VCaP (cell line): ENCODE measurements around the gene CPNE5.

Experiments used
- H3K27ac ChIP-seq: fragments of 450-650 bp; 2 replicates; pipeline ENCODE4 v1.5.1; 2017
- TF ChIP-seq, protein P1 (sequence below): fragments of 450-650 bp; conservative IDR thresholded peaks from 2 replicates; pipeline ENCODE4 v1.5.1; 2017; ENCODE audit warnings: mild to moderate bottlenecking, moderate library complexity

Gene CPNE5

DNA sequence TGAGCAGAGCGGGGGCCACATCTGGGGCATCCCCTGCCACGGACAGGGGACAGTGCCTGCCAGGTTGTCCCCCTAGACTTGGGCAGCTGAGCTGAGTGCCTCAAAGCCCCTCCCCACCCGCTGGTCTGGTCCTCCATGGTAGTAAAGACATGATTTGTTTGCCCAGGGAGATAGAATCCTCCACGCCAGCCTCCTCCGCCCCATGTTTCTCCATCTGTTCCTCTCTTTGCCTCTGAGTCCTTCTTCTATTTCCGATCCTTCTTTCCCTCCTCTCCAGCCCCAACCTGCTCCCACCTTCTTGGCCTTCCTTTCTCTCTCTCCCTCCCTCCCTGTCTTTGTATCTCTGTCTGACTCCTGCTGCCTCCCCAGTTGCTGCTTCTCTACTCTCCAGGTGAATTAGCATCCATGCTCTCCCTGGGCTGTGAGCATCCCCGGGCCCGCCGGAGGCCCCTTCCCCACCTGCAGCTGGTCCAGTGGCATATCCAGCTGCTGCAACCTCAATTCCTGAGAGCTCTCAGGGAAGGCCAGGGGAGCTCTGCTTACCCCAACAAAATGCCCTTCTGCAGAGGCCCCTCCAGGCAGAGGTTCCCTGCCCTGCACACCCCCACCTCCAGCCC is 45.8 kb downstream of the CPNE5 start:
- no peak overlapping the region for H3K27ac ChIP-seq
- TF ChIP-seq, protein P1, sequence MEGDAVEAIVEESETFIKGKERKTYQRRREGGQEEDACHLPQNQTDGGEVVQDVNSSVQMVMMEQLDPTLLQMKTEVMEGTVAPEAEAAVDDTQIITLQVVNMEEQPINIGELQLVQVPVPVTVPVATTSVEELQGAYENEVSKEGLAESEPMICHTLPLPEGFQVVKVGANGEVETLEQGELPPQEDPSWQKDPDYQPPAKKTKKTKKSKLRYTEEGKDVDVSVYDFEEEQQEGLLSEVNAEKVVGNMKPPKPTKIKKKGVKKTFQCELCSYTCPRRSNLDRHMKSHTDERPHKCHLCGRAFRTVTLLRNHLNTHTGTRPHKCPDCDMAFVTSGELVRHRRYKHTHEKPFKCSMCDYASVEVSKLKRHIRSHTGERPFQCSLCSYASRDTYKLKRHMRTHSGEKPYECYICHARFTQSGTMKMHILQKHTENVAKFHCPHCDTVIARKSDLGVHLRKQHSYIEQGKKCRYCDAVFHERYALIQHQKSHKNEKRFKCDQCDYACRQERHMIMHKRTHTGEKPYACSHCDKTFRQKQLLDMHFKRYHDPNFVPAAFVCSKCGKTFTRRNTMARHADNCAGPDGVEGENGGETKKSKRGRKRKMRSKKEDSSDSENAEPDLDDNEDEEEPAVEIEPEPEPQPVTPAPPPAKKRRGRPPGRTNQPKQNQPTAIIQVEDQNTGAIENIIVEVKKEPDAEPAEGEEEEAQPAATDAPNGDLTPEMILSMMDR: no peak

DNA sequence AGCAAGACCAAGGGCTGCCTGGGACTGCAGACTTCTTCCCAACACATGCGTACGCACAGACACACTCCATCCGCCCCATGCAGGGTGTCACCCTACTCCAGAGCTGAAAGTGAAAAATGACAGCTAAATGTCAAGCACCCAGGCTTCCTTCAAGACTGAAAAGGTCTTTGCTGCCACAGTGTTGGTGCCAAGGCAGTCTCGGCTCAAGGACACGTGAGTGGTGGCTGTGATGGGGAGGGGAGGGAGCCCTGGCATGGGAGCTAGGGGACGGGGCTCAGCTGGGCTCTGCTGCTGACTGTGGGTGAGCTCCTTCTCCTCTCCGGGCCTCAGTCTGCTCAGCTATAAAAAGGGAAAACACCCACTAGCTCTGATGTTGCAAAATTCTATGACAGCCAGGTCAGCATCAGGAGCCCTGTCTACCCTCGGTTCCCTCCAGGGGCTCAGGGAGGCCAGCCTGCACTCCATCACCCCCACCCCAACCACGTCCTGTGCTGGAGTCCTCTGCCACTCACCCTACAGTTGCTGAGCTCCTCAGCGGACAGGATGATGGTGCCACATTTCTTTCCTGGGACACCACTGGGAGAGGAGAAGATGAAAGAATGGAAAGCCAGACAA is 47.6 kb downstream of the CPNE5 start:
- H3K27ac ChIP-seq: no peak overlapping the region
- TF ChIP-seq, protein P1: no peak

DNA sequence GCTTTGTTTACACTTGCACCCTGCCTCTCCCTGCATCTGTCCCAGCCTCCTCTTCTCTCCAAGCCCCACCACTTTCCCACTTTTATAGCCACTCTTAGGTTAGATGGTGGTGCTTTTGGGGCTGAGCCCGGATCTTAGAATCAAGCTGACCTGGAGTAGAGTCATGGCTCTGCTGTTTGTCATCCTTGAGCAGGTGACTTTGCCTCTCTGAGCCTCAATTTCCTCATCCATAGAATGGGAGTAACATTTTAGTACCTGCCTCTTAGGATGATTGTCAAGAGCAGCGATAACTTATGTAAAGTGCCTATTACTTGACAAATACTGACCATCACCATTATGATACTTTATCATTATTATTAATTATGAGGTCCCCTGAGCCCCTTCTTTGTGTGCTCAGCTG is 48.2 kb downstream of the CPNE5 start:
- TF ChIP-seq, protein P1: no peak
- no peak overlapping the region for H3K27ac ChIP-seq

DNA sequence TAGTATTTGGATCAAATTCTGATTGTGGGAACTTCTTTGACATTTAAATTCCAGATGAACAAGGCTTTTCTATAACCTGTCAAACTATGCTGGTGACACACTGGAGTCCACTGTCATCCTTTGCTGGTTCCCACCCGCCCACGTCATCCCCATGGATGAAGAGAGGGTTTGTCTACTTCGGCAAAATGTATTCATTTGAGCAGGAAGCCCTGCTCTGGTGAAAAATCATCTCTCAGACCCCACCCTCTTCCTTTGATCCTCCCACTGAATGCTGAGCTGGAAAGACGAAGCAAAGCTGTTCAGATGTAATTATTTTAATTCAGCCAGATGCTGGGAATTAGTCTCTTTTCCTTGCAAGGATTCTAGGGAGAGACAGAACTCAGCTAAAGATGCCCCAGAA is 50.5 kb downstream of the CPNE5 start:
- TF ChIP-seq, protein P1: no peak
- no peak overlapping the region for H3K27ac ChIP-seq

DNA sequence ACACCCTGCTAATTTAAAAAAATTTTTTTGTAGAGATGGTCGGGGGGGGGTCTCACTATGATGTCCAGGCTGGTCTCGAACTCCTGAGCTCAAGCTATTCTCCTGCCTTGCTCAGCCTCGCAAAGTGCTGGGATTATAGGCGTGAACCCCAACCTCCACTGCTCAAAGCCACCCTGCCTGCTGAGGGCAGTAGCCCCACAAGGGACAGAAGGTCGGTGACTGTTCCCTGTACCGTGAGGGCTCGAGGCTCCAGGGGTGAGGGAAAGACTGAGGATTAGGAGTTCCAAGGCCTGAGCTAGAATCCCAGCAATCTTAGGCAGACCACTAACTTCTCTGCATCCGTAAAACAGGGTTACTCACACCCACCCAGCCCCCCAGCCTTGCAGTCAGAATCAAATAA is 51.1 kb downstream of the CPNE5 start:
- TF ChIP-seq, protein P1: no peak
- H3K27ac ChIP-seq: no peak overlapping the region

DNA sequence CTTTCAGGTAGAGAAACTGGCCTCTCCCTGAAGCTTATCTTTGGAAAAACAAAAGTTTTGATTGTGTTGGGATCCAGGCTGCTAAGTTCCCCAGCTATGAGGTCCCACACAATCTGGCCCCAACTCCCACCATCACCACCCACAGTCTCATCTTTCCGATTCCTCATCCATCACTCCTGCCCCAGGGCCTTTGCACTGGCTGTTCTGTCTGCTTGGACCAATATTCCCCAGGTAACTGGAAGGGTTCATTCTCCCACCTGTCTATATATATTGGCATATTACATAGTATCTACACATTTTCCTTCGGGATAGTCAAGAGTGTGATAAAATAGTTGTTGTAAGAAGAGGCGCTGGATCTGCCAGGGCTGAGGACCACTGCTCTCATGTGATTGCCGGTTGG is 52.0 kb downstream of the CPNE5 start:
- no peak overlapping the region for H3K27ac ChIP-seq
- TF ChIP-seq, protein P1: no peak

DNA sequence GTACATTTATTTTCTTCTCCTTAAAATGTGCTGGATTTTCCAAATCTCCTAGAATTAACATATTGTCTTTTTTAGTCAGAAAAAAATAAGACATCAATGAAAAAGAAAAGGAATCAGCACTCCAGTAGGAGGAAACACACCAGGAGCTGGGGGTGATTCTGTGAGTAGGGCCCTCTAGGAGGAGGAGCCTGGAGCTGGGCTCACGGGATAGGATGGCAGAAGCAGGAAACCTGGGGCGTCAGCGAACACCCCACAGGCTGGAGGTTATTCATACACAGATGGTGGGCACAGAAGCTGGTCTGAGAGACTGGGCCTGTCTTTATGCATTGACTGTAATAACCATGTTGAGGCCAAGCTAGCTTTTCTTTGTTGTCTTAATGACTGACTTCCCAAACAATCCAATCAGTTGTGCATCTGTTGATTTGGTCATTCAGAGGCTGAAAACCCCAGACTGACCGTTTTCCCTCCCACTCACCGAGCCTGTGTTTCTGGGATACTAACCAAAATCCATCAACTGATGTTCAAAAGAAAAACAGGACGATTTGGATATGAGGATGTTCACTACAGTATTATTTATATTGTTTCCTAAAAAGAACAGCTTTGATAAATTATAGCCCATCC is 53.1 kb downstream of the CPNE5 start:
- H3K27ac ChIP-seq: no peak overlapping the region
- TF ChIP-seq, protein P1: no peak
